K562 (cell line): ENCODE measurements around the gene SLC43A1. TPM values are rescaled to one million over a fixed set of nuclear protein-coding genes. Genes with fewer than 3 reads are reported as not detected.

Source experiments
- CBFA2T2 ChIP-seq: fragments of 450-650 bp; conservative IDR thresholded peaks from 2 replicates; pipeline ENCODE4 v1.6.1; 2017; ENCODE audit warnings: mild to moderate bottlenecking
- CBFB ChIP-seq: sonication (generic); formaldehyde crosslinking; IDR thresholded peaks from 2 replicates; pipeline ENCODE4 v1.4.0; 2020; ENCODE audit warnings: mild to moderate bottlenecking, missing genetic modification reagents
- CBX1 ChIP-seq: sonication (generic); IDR thresholded peaks from 2 replicates; pipeline ENCODE4 v1.6.1; 2016; ENCODE audit warnings: antibody characterized with exemption, low read depth, mild to moderate bottlenecking
- EP400 ChIP-seq: fragments of 450-650 bp; IDR thresholded peaks from 2 replicates; pipeline ENCODE4 v1.6.1; 2017; ENCODE audit warnings: antibody characterized with exemption, mild to moderate bottlenecking, moderate library complexity
- FIP1L1 ChIP-seq: fragments of 200-400 bp; formaldehyde crosslinking; IDR thresholded peaks from 2 replicates; pipeline ENCODE4 v1.6.1; 2018; ENCODE audit warnings: mild to moderate bottlenecking, low read depth, low read length; ENCODE audit not compliant: poor library complexity, severe bottlenecking
- FOXK2 ChIP-seq, 2 experiments: fragments of 450-650 bp; IDR thresholded peaks in 1 of 2; conservative IDR thresholded peaks in 1 of 2; 2 replicates each; pipeline ENCODE4 v1.6.1; 2016; ENCODE audit warnings: low read depth in 2 of 2, mild to moderate bottlenecking in 1 of 2
- HDAC2 ChIP-seq: fragments of 450-650 bp; IDR thresholded peaks from 2 replicates; pipeline ENCODE4 v1.6.1; 2016; ENCODE audit warnings: mild to moderate bottlenecking
- KDM1A ChIP-seq, 2 experiments: fragments of 450-650 bp; IDR thresholded peaks; 2 replicates each; pipeline ENCODE4 v1.6.1; 2016; ENCODE audit warnings: mild to moderate bottlenecking in 2 of 2
- KLF1 ChIP-seq: fragments of 450-650 bp; IDR thresholded peaks from 2 replicates; pipeline ENCODE4 v1.6.1; 2016; ENCODE audit warnings: missing genetic modification characterization, missing compliant biosample characterization
- LCOR ChIP-seq: sonication (generic); formaldehyde crosslinking; IDR thresholded peaks from 2 replicates; pipeline ENCODE4 v1.8.0; 2022; ENCODE audit warnings: mild to moderate bottlenecking, missing genetic modification reagents
- MAFK ChIP-seq: IDR thresholded peaks from 2 replicates; pipeline ENCODE4 v1.6.1; 2011; ENCODE audit warnings: low read length, improper control_type of control experiment
- MIER1 ChIP-seq: fragments of 450-650 bp; IDR thresholded peaks from 2 replicates; pipeline ENCODE4 v1.6.1; 2016; ENCODE audit warnings: antibody characterized with exemption, mild to moderate bottlenecking, low read depth
- NFATC3 ChIP-seq: fragments of 450-650 bp; IDR thresholded peaks from 2 replicates; pipeline ENCODE4 v1.6.1; 2017; ENCODE audit warnings: mild to moderate bottlenecking
- NR3C1 ChIP-seq: sonication (generic); formaldehyde crosslinking; IDR thresholded peaks from 2 replicates; pipeline ENCODE4 v1.8.1; 2022; ENCODE audit warnings: missing genetic modification reagents
- POLR3G ChIP-seq: IDR thresholded peaks from 2 replicates; pipeline ENCODE4 v1.6.1; 2011; ENCODE audit not compliant: insufficient read length, insufficient replicate concordance; ENCODE audit errors: extremely low read depth
- SIN3A ChIP-seq, 2 experiments: fragments of 150-350 bp in 1 of 2; IDR thresholded peaks; 2 replicates each; pipeline ENCODE4 v1.6.1; 2011 to 2016; ENCODE audit warnings: borderline replicate concordance in 2 of 2, low read depth in 2 of 2, low read length in 2 of 2, mild to moderate bottlenecking in 2 of 2, moderate library complexity in 2 of 2; ENCODE audit not compliant: control insufficient read depth in 1 of 2
- SMAD3 ChIP-seq: fragments of 450-650 bp; formaldehyde crosslinking; conservative IDR thresholded peaks from 2 replicates; pipeline ENCODE4 v1.4.0; 2020; ENCODE audit warnings: mild to moderate bottlenecking
- SMARCE1 ChIP-seq: fragments of 450-650 bp; IDR thresholded peaks from 2 replicates; pipeline ENCODE4 v1.7.1; 2016; ENCODE audit warnings: mild to moderate bottlenecking
- SRF ChIP-seq, 2 experiments: fragments of 250-450, 450-650 bp in 1 of 2; sonication (Bioruptor Pico) in 1 of 2; sonication (generic) in 1 of 2; formaldehyde crosslinking; IDR thresholded peaks; 2 replicates each; pipeline versions ENCODE4 v1.5.0 to v1.5.1; 2020 to 2022; ENCODE audit warnings: mild to moderate bottlenecking in 1 of 2, missing genetic modification reagents in 1 of 2
- TCF7 ChIP-seq: sonication (generic); IDR thresholded peaks from 2 replicates; pipeline ENCODE4 v1.6.1; 2016; ENCODE audit warnings: antibody characterized with exemption, borderline replicate concordance
- ZBTB26 ChIP-seq: fragments of 450-650 bp; formaldehyde crosslinking; IDR thresholded peaks from 2 replicates; pipeline ENCODE4 v1.4.0; 2022; ENCODE audit warnings: missing genetic modification characterization
- ZNF24 ChIP-seq: fragments of 450-650 bp; IDR thresholded peaks from 2 replicates; pipeline ENCODE4 v1.6.1; 2016
- ZNF592 ChIP-seq: fragments of 450-650 bp; IDR thresholded peaks from 2 replicates; pipeline ENCODE4 v1.6.1; 2017; ENCODE audit warnings: antibody characterized with exemption, mild to moderate bottlenecking
- ZNF75A ChIP-seq: fragments of 450-650 bp; formaldehyde crosslinking; IDR thresholded peaks from 2 replicates; pipeline ENCODE4 v1.4.0; 2020; ENCODE audit warnings: mild to moderate bottlenecking
- ZNF780A ChIP-seq: fragments of 250-450 bp; sonication (Bioruptor Pico); IDR thresholded peaks from 2 replicates; pipeline ENCODE4 v1.5.0; 2021; ENCODE audit warnings: mild to moderate bottlenecking
- polyA plus RNA-seq, 8 experiments: library from polyadenylated mRNA; depleted of rRNA in 4 of 8; stranded (reverse) in 5 of 8; unstranded in 3 of 8; fragments of >200 nt; fragmentation: Nextera tagmentation in 2 of 8; fragmentation: Illumina TruSeq in 1 of 8; extraction: Ambion mirVana in 2 of 8; extraction: Trizol in 1 of 8; gene quantifications; 2 replicates each; pipeline versions ENCODE4 v1.2.1 to v1.2.3, GENCODE V29; 2011 to 2014; ENCODE audit warnings: inconsistent platforms in 1 of 8, missing spikeins in 1 of 8
- total RNA-seq, 7 experiments: library from RNA; depleted of rRNA in 6 of 7; stranded (reverse); fragments of >200 nt in 6 of 7; fragmentation: Illumina TruSeq in 2 of 7; extraction: Trizol in 2 of 7; gene quantifications; 2 replicates each; pipeline versions ENCODE4 v1.2.1 to v1.2.3, GENCODE V29; 2011 to 2021; ENCODE audit warnings: low replicate concordance in 1 of 7

The SLC43A1 gene
- total and polyA plus RNA-seq, 9 of the 15 experiments (the other 6 are each of a cell fraction or from before 2014, with no cell fraction given), result 2.6 to 41.8 (median 24.6) TPM

- TF ChIP-seq CBX1 (peak; percentile 50; the same call in 1 of the 2 replicates), LCOR (CRISPR knock-in tag) (0 out of 2 replicates have a peak, but pooled peaks have one; percentile 40), FIP1L1 (peak; percentile 13), CBFB (CRISPR knock-in tag) (no peak), KDM1A (IDR thresholded peaks at IDR 0.05) (peak; percentile 64 to 81), ZNF75A (no peak), NR3C1 (no peak), SRF (CRISPR knock-in tag; IDR thresholded peaks at IDR 0.05) (peak in 1 of 2 experiments; percentile 94; a peak in 2 of 4 replicates), KLF1 (tag) (0 out of 2 replicates have a peak, but pooled peaks have one; percentile 29), SMAD3 (no peak), ZNF780A (CRISPR knock-in tag) (no peak), MAFK (no peak), SMARCE1 (0 out of 2 replicates have a peak, but pooled peaks have one; percentile 14), HDAC2 (0 out of 2 replicates have a peak, but pooled peaks have one; percentile 25), EP400 (peak; percentile 88), NFATC3 (no peak), ZBTB26 (CRISPR knock-in tag) (no peak), TCF7 (no peak), MIER1 (0 out of 2 replicates have a peak, but pooled peaks have one; percentile 15), ZNF592 (peak; percentile 78), SIN3A (IDR thresholded peaks at IDR 0.05; ENCODE audit: borderline replicate concordance in 2 of 2, control insufficient read depth in 1 of 2, low read depth in 2 of 2, low read length in 2 of 2) (peak; percentile 20 to 24; a peak in 2 of 4 replicates), ZNF24 (peak; percentile 82), POLR3G (no peak), CBFA2T2 (0 out of 2 replicates have a peak, but pooled peaks have one; percentile 1), FOXK2 (conservative IDR thresholded peaks at IDR 0.05 in 1 of 2, IDR thresholded peaks at IDR 0.05 in 1 of 2; ENCODE audit: low read depth in 2 of 2) (peak; percentile 39 to 52; a peak in 1 of 4 replicates)
These were observed 767 bp downstream of the SLC43A1 start (continued) for GRCh38 chr11:57514538-57515331.
